Gastroesophageal sphincter (tissue), 4 donors: ENCODE data around the gene C4orf50. TPM values are rescaled to one million over a fixed set of nuclear protein-coding genes. Genes with fewer than 3 reads are reported as not detected.
"Not testable (repeated sequence)": the region's sequence is repeated elsewhere in the genome, so short reads cannot be mapped to it uniquely, and the experiment has no call there.

Experiments
- ATAC-seq: fragments of 150-250 bp; one replicate; pipeline ENCODE4 v1.9.1; 2016; ENCODE audit warnings: mild to moderate bottlenecking, moderate library complexity
- H3K27ac ChIP-seq, 4 donors: fragments of 200-600 bp; sonication (generic) in 3 of 4; 1 replicate in 3 of 4; 2 replicates in 1 of 4; pipeline ENCODE4 v1.5.1; 2016 to 2019
- H3K27me3 ChIP-seq: fragments of 200-600 bp; sonication (generic); one replicate; pipeline ENCODE4 v1.5.1; 2019
- H3K36me3 ChIP-seq, 2 donors: fragments of 200-600 bp; sonication (generic); one replicate each; pipeline ENCODE4 v1.5.1; 2019; ENCODE audit warnings: control low read depth in 1 of 2
- H3K4me1 ChIP-seq, 3 donors: fragments of 200-600 bp; sonication (generic); 1 replicate in 2 of 3; 2 replicates in 1 of 3; pipeline ENCODE4 v1.5.1; 2016 to 2019; ENCODE audit warnings: control low read depth in 2 of 3
- H3K4me3 ChIP-seq, 2 donors: fragments of 200-600 bp; sonication (generic); one replicate each; pipeline ENCODE4 v1.5.1; 2019; ENCODE audit warnings: mild to moderate bottlenecking in 1 of 2, moderate library complexity in 1 of 2
- H3K9me3 ChIP-seq, 3 donors: fragments of 200-600 bp; sonication (generic); one replicate each; pipeline ENCODE4 v1.5.1; 2017 to 2019; ENCODE audit warnings: control low read depth in 2 of 3
- EP300 ChIP-seq: sonication (generic); formaldehyde crosslinking; IDR thresholded peaks from one replicate; pipeline ENCODE4 v1.6.1; 2017; ENCODE audit warnings: antibody characterized with exemption, mild to moderate bottlenecking
- POLR2A ChIP-seq, 2 donors: fragments of 450-650 bp; IDR thresholded peaks; one replicate each; pipeline ENCODE4 v1.6.1; 2017; ENCODE audit warnings: antibody characterized with exemption in 2 of 2, mild to moderate bottlenecking in 2 of 2, moderate library complexity in 1 of 2
- POLR2AphosphoS5 ChIP-seq: sonication (generic); formaldehyde crosslinking; IDR thresholded peaks from one replicate; pipeline ENCODE4 v1.6.1; 2017; ENCODE audit warnings: antibody characterized with exemption
- WGBS, 2 donors: methylation state at CpG; one replicate each; pipeline ENCODE4 v1.1.5; 2018; ENCODE audit warnings: low coverage in 1 of 2; 5-methylcytosine and 5-hydroxymethylcytosine counted together
- small RNA-seq, 4 donors: library from RNA; depleted of rRNA; stranded (forward); fragments of <200 nt; gene quantifications; one replicate each; pipeline ENCODE3, GENCODE V24; 2016
- total RNA-seq, 4 donors: library from RNA; depleted of rRNA; stranded (reverse); fragments of >200 nt; gene quantifications; one replicate each; pipeline ENCODE4 v1.1.0, GENCODE V29; 2016
- TF ChIP-seq, protein P1 (sequence below), 4 experiments: fragments of 200-600 bp in 2 of 4; fragments of 450-650 bp in 2 of 4; sonication (generic) in 1 of 4; IDR thresholded peaks; one replicate each; pipeline ENCODE4 v1.5.1; 2017 to 2019; ENCODE audit warnings: antibody characterized with exemption in 4 of 4, mild to moderate bottlenecking in 2 of 4, moderate library complexity in 2 of 4

Gene C4orf50
- total RNA-seq, 4 donors from 2014 or later = under 0.01 to 0.25 (median 0.12) TPM

DNA sequence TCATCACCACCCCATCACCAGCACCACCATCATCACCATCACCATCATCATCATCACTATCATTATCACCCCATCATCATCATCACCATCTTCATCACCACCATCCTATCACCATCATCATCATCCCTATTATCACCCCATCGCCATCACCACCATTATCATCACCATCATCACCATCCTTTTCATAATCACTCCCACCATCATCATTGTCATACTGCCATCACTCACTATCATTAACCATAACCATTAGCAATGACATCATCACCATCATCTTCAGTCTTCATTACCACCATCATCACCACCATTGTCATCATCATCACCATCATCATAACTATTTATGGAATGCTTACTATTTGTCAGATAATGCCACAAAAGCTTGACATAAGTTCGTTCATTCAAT, 161.0 kb downstream of the C4orf50 start:
- Histone ChIP-seq H3K27me3 (peaks cover 25% of the 10 kb centered on the region), H3K4me3 (no peak overlapping the region)
- TF ChIP-seq EP300 = no peak
- no peak for TF ChIP-seq POLR2A (IDR thresholded peaks at IDR 0.05)
- TF ChIP-seq, protein P1, sequence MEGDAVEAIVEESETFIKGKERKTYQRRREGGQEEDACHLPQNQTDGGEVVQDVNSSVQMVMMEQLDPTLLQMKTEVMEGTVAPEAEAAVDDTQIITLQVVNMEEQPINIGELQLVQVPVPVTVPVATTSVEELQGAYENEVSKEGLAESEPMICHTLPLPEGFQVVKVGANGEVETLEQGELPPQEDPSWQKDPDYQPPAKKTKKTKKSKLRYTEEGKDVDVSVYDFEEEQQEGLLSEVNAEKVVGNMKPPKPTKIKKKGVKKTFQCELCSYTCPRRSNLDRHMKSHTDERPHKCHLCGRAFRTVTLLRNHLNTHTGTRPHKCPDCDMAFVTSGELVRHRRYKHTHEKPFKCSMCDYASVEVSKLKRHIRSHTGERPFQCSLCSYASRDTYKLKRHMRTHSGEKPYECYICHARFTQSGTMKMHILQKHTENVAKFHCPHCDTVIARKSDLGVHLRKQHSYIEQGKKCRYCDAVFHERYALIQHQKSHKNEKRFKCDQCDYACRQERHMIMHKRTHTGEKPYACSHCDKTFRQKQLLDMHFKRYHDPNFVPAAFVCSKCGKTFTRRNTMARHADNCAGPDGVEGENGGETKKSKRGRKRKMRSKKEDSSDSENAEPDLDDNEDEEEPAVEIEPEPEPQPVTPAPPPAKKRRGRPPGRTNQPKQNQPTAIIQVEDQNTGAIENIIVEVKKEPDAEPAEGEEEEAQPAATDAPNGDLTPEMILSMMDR (IDR thresholded peaks at IDR 0.05) = no peak
- no peak for TF ChIP-seq POLR2AphosphoS5

DNA sequence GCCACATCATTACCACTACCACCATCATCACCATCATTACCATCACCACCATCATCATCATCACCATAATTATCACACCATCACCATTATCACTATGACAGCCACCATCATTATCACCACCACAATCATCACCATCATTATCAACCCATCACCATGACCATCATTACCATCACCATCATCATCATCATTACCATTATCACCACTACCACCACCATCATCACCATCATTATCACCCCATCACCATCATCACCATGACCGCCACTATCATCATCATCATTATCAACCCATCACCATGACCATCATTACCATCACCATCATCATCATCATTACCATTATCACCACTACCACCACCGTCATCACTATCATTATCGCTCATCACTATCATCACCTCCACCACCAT, 161.9 kb downstream of the C4orf50 start:
- not testable (repeated sequence) for H3K27ac ChIP-seq, ATAC-seq
- 92 to 94% methylated on average over 3 of the region's 3 CpGs for WGBS, 2 donors

More for the DNA sequence above, 161.0 kb downstream of the C4orf50 start:
- Histone ChIP-seq H3K27ac (no peak overlapping the region), H3K4me1 (no peaks in the 10 kb centered on the region), H3K9me3 (no peaks in the 10 kb centered on the region), H3K36me3 (no peaks in the 10 kb centered on the region)
- 88 to 96% methylated on average over 2 of the region's 2 CpGs for WGBS, 2 donors
- ATAC-seq = no peak

DNA sequence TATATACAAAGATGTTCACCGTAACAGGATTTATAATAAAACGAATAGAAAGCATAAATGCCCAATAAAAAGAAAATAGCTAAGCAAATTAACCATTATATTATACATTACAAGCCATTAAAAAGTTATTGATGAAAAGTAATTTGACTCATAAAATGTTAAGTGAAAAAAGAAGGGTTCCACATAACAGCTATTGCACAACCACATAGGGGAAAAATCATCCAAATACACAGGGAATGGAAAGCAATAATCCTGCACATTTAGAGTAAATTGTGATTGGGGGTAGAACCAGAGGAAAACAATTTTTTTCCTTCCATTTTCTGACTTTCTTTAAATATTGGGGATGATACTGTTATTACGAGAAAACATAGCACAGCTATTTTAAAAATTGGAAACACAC, 163.3 kb downstream of the C4orf50 start:
- Histone ChIP-seq H3K27me3 (peaks cover 31% of the 10 kb centered on the region), H3K27ac (no peak overlapping the region), H3K36me3 (no peaks in the 10 kb centered on the region), H3K4me3 (no peak overlapping the region), H3K4me1 (no peaks in the 10 kb centered on the region), H3K9me3 (no peaks in the 10 kb centered on the region)
- TF ChIP-seq POLR2A (IDR thresholded peaks at IDR 0.05) = no peak
- no peak for TF ChIP-seq POLR2AphosphoS5
- TF ChIP-seq EP300 = no peak
- TF ChIP-seq, protein P1 (IDR thresholded peaks at IDR 0.05) = no peak
- 78% methylated on average over 3 of the region's 3 CpGs for WGBS, 2 donors
- ATAC-seq = no peak

More for the DNA sequence above, 161.9 kb downstream of the C4orf50 start:
- peaks cover 27% of the 10 kb centered on the region for H3K27me3 ChIP-seq
- not testable (repeated sequence) for H3K36me3 ChIP-seq, H3K4me1 ChIP-seq, H3K4me3 ChIP-seq, H3K9me3 ChIP-seq

DNA sequence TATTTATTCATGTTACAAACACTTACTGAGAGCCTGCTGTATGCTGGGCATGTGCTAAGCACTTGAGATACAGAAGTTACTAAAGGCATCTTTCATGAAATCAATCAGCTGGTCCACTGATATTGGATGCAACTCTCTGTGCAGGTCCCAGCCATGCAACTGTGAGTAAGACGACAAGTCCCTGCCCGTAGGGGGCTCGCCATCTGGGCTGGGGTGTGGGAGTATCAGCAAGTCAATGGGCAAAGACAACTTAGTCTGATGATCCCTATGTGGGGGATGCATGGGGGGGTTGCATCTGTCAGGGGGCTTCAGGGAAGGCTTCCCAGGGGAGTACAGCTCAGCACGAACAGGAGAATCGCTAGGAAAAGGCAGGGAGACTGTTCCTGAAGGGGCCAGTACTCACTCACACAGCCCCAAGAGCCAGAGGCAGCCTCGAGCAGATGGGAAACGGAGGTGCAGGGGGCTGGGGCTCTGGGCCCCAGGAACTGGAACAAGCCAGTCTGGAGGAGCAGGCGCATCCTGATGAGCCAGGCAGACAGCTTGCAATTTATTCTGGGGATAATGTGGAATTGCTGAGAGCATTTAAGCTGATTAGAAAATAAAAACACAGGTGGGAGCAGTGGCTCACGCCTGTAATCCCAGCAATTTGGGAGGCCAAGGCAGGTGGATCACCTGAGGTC, 165.6 kb downstream of the C4orf50 start:
- no peak for ATAC-seq
- TF ChIP-seq POLR2AphosphoS5 (no peak), POLR2A (IDR thresholded peaks at IDR 0.05) (no peak), EP300 (no peak)
- TF ChIP-seq, protein P1 (IDR thresholded peaks at IDR 0.05) = no peak
- no peaks in the 10 kb centered on the region for H3K36me3 ChIP-seq
- no peak overlapping the region for H3K27ac ChIP-seq
- WGBS, 2 donors = 77 to 85% methylated on average over 4 to 7 of the region's 9 CpGs
- no peak overlapping the region for H3K4me3 ChIP-seq
- peaks cover 31% of the 10 kb centered on the region for H3K27me3 ChIP-seq
- no peaks in the 10 kb centered on the region for H3K9me3 ChIP-seq
- no peaks in the 10 kb centered on the region for H3K4me1 ChIP-seq

DNA sequence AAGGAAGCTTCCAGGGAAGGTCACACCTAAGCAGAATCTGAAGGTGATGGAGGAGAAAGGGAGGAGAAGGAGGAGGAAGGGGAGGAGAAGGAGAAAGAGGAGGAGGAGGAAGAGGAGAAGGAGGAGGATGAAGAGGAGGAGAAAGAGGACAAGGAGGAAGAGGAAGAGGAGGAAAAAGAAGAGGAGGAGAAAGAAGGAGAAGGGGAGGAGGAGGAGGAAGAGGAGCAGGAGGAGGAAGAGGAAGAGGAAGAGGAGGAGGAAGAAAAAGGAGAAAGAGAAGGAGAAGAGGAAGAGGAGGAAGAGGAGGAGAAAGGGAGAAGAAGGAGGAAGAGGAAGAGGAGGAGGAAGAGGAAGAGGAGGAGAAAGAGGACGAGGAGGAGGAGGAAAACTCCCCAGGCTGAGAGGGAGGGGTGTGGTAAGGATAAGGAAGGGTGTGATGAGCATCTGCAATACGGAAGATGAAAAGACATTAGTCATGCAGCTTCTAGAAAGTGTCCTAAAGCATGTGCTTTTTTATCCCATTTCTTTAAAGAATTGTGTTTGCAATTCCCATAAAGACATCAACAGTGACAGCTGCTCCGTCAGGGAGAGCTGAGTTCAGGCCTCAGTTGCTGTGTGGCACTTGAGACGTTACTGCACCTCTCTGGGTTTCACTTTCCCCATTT, 166.5 kb downstream of the C4orf50 start:
- 60 to 67% methylated on average over 4 of the region's 4 CpGs for WGBS, 2 donors
- no peak overlapping the region for H3K27ac ChIP-seq
- H3K9me3 ChIP-seq = no peaks in the 10 kb centered on the region
- no peak for ATAC-seq
- peaks cover 31% of the 10 kb centered on the region for H3K27me3 ChIP-seq
- H3K4me3 ChIP-seq = no peak overlapping the region
- no peaks in the 10 kb centered on the region for H3K4me1 ChIP-seq
- TF ChIP-seq EP300 (no peak), POLR2A (IDR thresholded peaks at IDR 0.05) (no peak), POLR2AphosphoS5 (no peak)
- TF ChIP-seq, protein P1 (IDR thresholded peaks at IDR 0.05) = no peak
- H3K36me3 ChIP-seq = no peaks in the 10 kb centered on the region

Small RNA genes within 50 kb of the gene (small RNA-seq; reads per million reads assigned to genes)
- 0 reads per million in 4 donors for gene MIR378D1

Other genes with a start within 250 kb of the C4orf50 start
- 1 to 10 TPM in 3 of 4 donors, under 1 TPM in 1; 0.62 to 4.3 (median 1.6) TPM for gene CRMP1, start 125.3 kb downstream of the C4orf50 start, total RNA-seq
- gene JAKMIP1, start 182.1 kb upstream of the C4orf50 start, total RNA-seq = 1 to 10 TPM in 2 of 4 donors, under 1 TPM in 1, not detected in 1; 0.39 to 4.5 (median 1.9) TPM